AG20443 (cell line): Measurements from ENCODE around the gene KBTBD3.
A peak's percentile ranks its signal among the peaks of the same experiment; 100 is the strongest.
"Not testable (repeated sequence)": the region's sequence is repeated elsewhere in the genome, so short reads cannot be mapped to it uniquely, and the experiment has no call there.

Source experiments
- DNase-seq: peaks from one replicate; pipeline ENCODE4 v3.0.0; 2012; ENCODE audit warnings: low spot score, mixed read lengths

KBTBD3 gene

DNA sequence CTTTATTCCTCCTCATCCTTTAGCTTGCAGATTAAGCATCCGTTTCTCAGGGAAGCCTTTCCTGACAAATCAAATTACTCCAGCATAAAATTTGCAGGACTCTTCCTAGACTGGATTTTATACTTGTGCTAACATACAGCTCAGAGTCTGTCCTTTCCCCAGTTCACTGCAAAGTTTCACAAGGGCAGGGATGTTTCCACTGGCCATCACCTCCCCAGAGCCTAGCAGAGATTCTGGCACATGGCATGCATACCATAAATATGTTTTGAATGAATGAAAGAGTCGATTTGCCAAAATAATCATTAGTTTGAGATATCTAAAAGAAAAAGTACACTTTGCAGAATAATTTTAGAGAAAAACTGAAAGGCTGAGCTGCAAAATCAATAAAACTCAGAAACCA is 65.7 kb downstream of the KBTBD3 start:
- DNase-seq = peak; percentile 15

DNA sequence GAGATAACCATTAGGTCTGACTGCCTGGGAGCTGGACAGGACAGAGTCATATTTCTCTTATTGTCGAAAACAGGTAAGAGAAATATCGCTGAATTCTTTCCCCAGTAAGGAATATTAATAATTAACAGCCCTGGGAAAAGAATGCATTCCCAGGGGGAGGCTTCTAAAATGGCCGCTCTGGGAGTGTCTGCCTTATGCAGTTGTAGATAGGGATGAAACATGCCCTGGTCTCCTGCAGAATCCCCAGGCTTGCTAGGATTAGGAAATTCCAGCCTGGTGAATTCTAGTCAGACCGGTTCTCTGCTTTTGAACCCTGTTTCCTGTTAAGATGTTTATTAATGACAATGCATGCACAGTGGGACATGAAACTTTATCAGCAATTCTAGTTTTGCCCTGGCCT is 74.1 kb downstream of the KBTBD3 start:
- not testable (repeated sequence) for DNase-seq

DNA sequence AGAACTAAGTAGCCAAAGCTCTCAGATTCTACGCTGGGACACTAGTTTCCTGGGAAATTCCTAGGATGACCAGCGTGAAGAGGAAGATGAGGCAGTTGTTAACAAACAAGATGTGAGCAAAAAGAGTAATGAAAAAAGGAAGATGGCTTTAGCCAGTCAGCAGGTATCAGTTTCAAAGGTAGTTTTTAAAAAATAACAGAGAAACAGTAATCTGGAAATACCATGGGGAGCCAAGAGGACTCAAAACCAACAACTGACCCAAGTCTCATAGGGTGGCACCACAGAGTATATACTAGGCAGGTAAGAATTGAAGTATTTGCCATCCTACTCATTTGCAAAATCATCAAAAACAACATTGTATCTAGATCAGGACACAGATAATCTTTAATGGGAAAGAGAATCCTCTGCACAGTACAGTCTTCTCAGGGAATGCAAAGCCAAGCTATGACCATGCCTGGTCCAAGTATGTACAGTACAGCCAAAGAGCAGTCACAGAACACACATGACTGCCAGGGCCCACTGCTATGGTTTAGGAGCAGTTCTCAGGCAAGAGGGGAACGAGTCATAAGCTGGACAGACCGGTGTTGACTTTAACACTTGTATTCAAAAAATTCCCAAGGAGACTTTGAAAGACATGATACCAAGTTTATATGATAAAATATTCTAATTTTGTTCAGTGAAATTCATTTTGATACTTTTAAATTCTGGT is 75.7 kb downstream of the KBTBD3 start:
- no peak for DNase-seq
